Measurements from ENCODE around the gene INTU. TPM values are rescaled to one million over a fixed set of nuclear protein-coding genes. Genes with fewer than 3 reads are reported as not detected.

INTU gene
- total RNA-seq, 6 experiments from 2014 or later, result 1.1 to 2.0 (median 1.3) TPM

- no peak overlapping the region for H3K27ac ChIP-seq
- intact Hi-C loops (cut with DNase I), result no loop called here
- WGBS (ENCODE audit: insufficient coverage, low coverage, low lambda C conversion rate, missing lambda C conversion rate), result 62% methylated on average over 3 of the region's 3 CpGs
Observed at GRCh38 chr4:127709456-127709855, 76.7 kb downstream of the INTU start.

GRCh38 chr4:127730142-127730913 lies 97.6 kb downstream of the INTU start, which contains the start of gene SLC25A31:
TSS of gene SLC25A31 (plus strand) at chr4:127730400. CDS start at chr4:127730546, 146 bp downstream.
- ATAC-seq, result no peak
- WGBS (ENCODE audit: insufficient coverage, low coverage, low lambda C conversion rate, missing lambda C conversion rate), result 87% methylated on average over 34 of the region's 64 CpGs
- no peak for TF ChIP-seq POLR2A (IDR thresholded peaks at IDR 0.05)
- TF ChIP-seq, protein P1, sequence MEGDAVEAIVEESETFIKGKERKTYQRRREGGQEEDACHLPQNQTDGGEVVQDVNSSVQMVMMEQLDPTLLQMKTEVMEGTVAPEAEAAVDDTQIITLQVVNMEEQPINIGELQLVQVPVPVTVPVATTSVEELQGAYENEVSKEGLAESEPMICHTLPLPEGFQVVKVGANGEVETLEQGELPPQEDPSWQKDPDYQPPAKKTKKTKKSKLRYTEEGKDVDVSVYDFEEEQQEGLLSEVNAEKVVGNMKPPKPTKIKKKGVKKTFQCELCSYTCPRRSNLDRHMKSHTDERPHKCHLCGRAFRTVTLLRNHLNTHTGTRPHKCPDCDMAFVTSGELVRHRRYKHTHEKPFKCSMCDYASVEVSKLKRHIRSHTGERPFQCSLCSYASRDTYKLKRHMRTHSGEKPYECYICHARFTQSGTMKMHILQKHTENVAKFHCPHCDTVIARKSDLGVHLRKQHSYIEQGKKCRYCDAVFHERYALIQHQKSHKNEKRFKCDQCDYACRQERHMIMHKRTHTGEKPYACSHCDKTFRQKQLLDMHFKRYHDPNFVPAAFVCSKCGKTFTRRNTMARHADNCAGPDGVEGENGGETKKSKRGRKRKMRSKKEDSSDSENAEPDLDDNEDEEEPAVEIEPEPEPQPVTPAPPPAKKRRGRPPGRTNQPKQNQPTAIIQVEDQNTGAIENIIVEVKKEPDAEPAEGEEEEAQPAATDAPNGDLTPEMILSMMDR (IDR thresholded peaks at IDR 0.05), result no peak
- Histone ChIP-seq H3K4me3 (no peak within 1 kb of the TSS), H3K27ac (no peak within 1 kb of the TSS), H3K9me3 (no peaks in the 10 kb centered on the region), H3K27me3 (no peaks in the 10 kb centered on the region), H3K4me1 (no peaks in the 10 kb centered on the region), H3K36me3 (no peaks in the 10 kb centered on the region)
- intact Hi-C loops (cut with DNase I), result loop anchor here in 1 of 2 donors (5.0 kb wide), 1 partner anchor 123 kb away; no protein-coding TSS in a partner anchor
- peak in 1 of 3 donors; percentile 51 for DNase-seq

More at GRCh38 chr4:127709456-127709855, 76.7 kb downstream of the INTU start:
- no peak for TF ChIP-seq POLR2A (IDR thresholded peaks at IDR 0.05)
- TF ChIP-seq, protein P1 (IDR thresholded peaks at IDR 0.05), result no peak
- no peaks in the 10 kb centered on the region for H3K36me3 ChIP-seq
- no peaks in the 10 kb centered on the region for H3K4me1 ChIP-seq
- H3K9me3 ChIP-seq, result no peaks in the 10 kb centered on the region
- H3K27me3 ChIP-seq, result no peaks in the 10 kb centered on the region
- no peak overlapping the region for H3K4me3 ChIP-seq
- peak in 1 of 4 donors; percentile 31 for ATAC-seq
- no peak for DNase-seq

GRCh38 chr4:127731406-127731805 lies 98.6 kb downstream of the INTU start:
- no peak for ATAC-seq
- intact Hi-C loops (cut with DNase I), result loop anchor here in 1 of 2 donors (5.0 kb wide), 1 partner anchor 124 kb away; no protein-coding TSS in a partner anchor
- Histone ChIP-seq H3K27ac (no peak overlapping the region), H3K27me3 (no peaks in the 10 kb centered on the region), H3K9me3 (no peaks in the 10 kb centered on the region), H3K36me3 (no peaks in the 10 kb centered on the region), H3K4me1 (no peaks in the 10 kb centered on the region), H3K4me3 (no peak overlapping the region)
- no peak for TF ChIP-seq POLR2A (IDR thresholded peaks at IDR 0.05)
- TF ChIP-seq, protein P1 (IDR thresholded peaks at IDR 0.05), result no peak
- 79% methylated on average over 17 of the region's 19 CpGs for WGBS (ENCODE audit: insufficient coverage, low coverage, low lambda C conversion rate, missing lambda C conversion rate)
- no peak for DNase-seq

GRCh38 chr4:127732623-127733328 lies 100.0 kb downstream of the INTU start:
- 7% methylated on average over 8 of the region's 8 CpGs for WGBS (ENCODE audit: insufficient coverage, low coverage, low lambda C conversion rate, missing lambda C conversion rate)
- intact Hi-C loops (cut with DNase I), result loop anchor here in 1 of 2 donors (5.0 kb wide), 1 partner anchor 125 kb away; no protein-coding TSS in a partner anchor
- no peaks in the 10 kb centered on the region for H3K36me3 ChIP-seq
- no peaks in the 10 kb centered on the region for H3K4me1 ChIP-seq
- no peak overlapping the region for H3K4me3 ChIP-seq
- DNase-seq (no peak), ATAC-seq (peak; percentile 64 to 88 (median 75))
- TF ChIP-seq POLR2A (IDR thresholded peaks at IDR 0.05), result no peak
- TF ChIP-seq, protein P1 (IDR thresholded peaks at IDR 0.05), result peak; percentile 57 to 64 (median 62)
- H3K27me3 ChIP-seq, result no peaks in the 10 kb centered on the region
- no peak overlapping the region for H3K27ac ChIP-seq
- no peaks in the 10 kb centered on the region for H3K9me3 ChIP-seq

Data from right lobe of liver (tissue), 6 donors.